HUES64 (cell line): ENCODE results near the gene HSD17B10.

Experiments used
- H3K27ac ChIP-seq: 2 replicates; pipeline ENCODE4 v1.7.0; 2013; ENCODE audit warnings: low read depth, low read length, inconsistent platforms
- H3K27me3 ChIP-seq: 2 replicates; pipeline ENCODE4 v1.6.1; 2013; ENCODE audit warnings: mild to moderate bottlenecking, low read length; ENCODE audit not compliant: insufficient read depth
- H3K36me3 ChIP-seq: 2 replicates; pipeline ENCODE4 v1.6.1; 2013; ENCODE audit warnings: mild to moderate bottlenecking, low read length; ENCODE audit not compliant: insufficient read depth
- H3K4me1 ChIP-seq: 2 replicates; pipeline ENCODE4 v1.6.1; 2013; ENCODE audit warnings: mild to moderate bottlenecking, low read length, moderate library complexity; ENCODE audit not compliant: insufficient read depth
- H3K4me3 ChIP-seq: 2 replicates; pipeline ENCODE4 v1.5.1; 2013; ENCODE audit warnings: mild to moderate bottlenecking, low read length, moderate library complexity
- H3K9ac ChIP-seq: 2 replicates; pipeline ENCODE4 v1.6.1; 2013; ENCODE audit warnings: mild to moderate bottlenecking, low read depth, low read length
- H3K9me3 ChIP-seq: 2 replicates; pipeline ENCODE4 v1.6.1; 2013; ENCODE audit warnings: low read depth, low read length; ENCODE audit not compliant: insufficient read depth
- WGBS: fragments of 150-250, 120-280 bp; methylation state at CpG from one replicate; pipeline ENCODE4 v1.1.7; 2013; ENCODE audit warnings: missing lambda C conversion rate; 5-methylcytosine and 5-hydroxymethylcytosine counted together

The HSD17B10 gene

DNA sequence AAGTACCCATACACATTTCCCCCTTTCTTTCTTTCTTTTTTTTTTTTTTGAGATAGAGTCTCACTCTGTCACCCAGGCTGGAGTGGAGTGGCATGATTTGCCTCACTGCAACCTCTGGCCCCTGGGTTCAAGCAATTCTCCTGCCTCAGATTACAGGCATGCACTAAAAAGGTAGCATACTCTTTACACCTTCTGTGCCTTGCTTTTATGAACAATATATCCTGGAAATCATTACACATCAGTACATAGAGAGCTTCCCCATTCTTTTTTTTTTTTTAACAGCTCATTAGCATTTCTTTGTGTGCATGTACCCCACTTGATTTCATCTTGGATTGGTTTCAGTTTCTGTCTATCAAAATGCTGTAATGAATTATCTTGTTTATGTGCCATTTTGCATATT, 18.6 kb upstream of the HSD17B10 start:
- H3K9ac ChIP-seq, result no peak overlapping the region
- no peak overlapping the region for H3K27ac ChIP-seq

GRCh38 chrX:53449632-53450031, 15.5 kb upstream of the HSD17B10 start:
- whole genome bisulfite sequencing, result 86% methylated on average over 2 of the region's 3 CpGs
- no peaks in the 10 kb centered on the region for H3K27me3 ChIP-seq
- H3K9me3 ChIP-seq, result no peaks in the 10 kb centered on the region
- no peaks in the 10 kb centered on the region for H3K36me3 ChIP-seq
- H3K4me3 ChIP-seq, result no peak overlapping the region
- no peak overlapping the region for H3K27ac ChIP-seq
- no peak overlapping the region for H3K9ac ChIP-seq
- H3K4me1 ChIP-seq, result no peaks in the 10 kb centered on the region

More for the DNA sequence above, 18.6 kb upstream of the HSD17B10 start:
- H3K4me3 ChIP-seq, result no peak overlapping the region
- no peaks in the 10 kb centered on the region for H3K9me3 ChIP-seq
- H3K4me1 ChIP-seq, result no peaks in the 10 kb centered on the region
- no peaks in the 10 kb centered on the region for H3K27me3 ChIP-seq
- no peaks in the 10 kb centered on the region for H3K36me3 ChIP-seq

- no peak overlapping the region for H3K4me3 ChIP-seq
- 96% methylated on average over 2 of the region's 2 CpGs for WGBS
- no peak overlapping the region for H3K9ac ChIP-seq
- no peaks in the 10 kb centered on the region for H3K27me3 ChIP-seq
- H3K9me3 ChIP-seq, result no peaks in the 10 kb centered on the region
- no peaks in the 10 kb centered on the region for H3K4me1 ChIP-seq
- H3K36me3 ChIP-seq, result no peaks in the 10 kb centered on the region
- H3K27ac ChIP-seq, result no peak overlapping the region
Measured at GRCh38 chrX:53447441-53447840, 13.3 kb upstream of the HSD17B10 start.

DNA sequence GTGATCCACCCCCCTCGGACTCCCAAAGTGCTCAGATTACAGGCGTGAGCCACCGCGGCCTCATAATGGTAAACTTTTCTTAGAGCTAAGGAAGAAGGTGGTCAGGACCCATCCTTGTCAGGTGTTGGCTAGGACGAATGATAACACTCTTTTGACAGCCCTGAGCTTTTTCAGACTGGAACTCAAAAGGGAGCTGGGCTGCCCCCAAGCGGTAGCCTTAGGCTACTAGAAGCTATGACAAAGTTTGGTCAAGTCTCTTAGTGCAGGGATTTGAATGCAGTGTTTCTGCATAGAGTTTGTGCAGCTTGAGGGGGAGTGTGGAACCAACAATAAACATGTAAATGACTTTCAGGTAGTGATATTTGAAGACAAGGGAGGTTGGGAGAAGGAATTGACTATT, 11.8 kb upstream of the HSD17B10 start:
- H3K27me3 ChIP-seq, result peaks cover 3% of the 10 kb centered on the region

DNA sequence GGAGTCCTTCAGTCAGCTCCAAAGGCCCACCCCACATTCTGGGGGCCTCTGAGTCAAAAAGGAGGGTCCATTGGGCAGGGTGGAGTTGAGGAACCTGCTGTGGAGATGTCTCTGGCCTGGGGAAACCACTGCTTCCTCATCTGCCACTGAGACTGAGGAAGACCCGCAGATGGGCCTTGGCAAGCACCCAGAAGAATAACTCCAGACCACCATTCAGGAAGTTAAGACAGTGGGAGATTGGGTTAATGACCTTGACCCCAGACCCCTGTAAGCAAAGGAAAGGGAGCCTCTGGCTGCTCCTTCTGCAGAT, 8.1 kb upstream of the HSD17B10 start:
- peak overlapping the region; percentile 64 for H3K4me3 ChIP-seq
- no peaks in the 10 kb centered on the region for H3K9me3 ChIP-seq
- H3K27me3 ChIP-seq, result peaks cover 17% of the 10 kb centered on the region
- H3K9ac ChIP-seq, result no peak overlapping the region
- WGBS, result 80% methylated on average over 1 of the region's 1 CpG
- H3K4me1 ChIP-seq, result no peaks in the 10 kb centered on the region
- H3K36me3 ChIP-seq, result no peaks in the 10 kb centered on the region
- no peak overlapping the region for H3K27ac ChIP-seq

More for the DNA sequence above, 11.8 kb upstream of the HSD17B10 start:
- no peaks in the 10 kb centered on the region for H3K36me3 ChIP-seq
- no peak overlapping the region for H3K4me3 ChIP-seq
- no peaks in the 10 kb centered on the region for H3K4me1 ChIP-seq
- no peak overlapping the region for H3K27ac ChIP-seq
- no peaks in the 10 kb centered on the region for H3K9me3 ChIP-seq
- no peak overlapping the region for H3K9ac ChIP-seq
- WGBS, result 17% methylated on average over 6 of the region's 6 CpGs

- Histone ChIP-seq H3K9ac (no peak overlapping the region), H3K36me3 (no peaks in the 10 kb centered on the region), H3K4me3 (peak overlapping the region; percentile 64), H3K27ac (no peak overlapping the region), H3K4me1 (no peaks in the 10 kb centered on the region), H3K9me3 (no peaks in the 10 kb centered on the region), H3K27me3 (peaks cover 17% of the 10 kb centered on the region)
- 12% methylated on average over 42 of the region's 44 CpGs for WGBS
Measured at GRCh38 chrX:53441531-53442321, 7.6 kb upstream of the HSD17B10 start.

DNA sequence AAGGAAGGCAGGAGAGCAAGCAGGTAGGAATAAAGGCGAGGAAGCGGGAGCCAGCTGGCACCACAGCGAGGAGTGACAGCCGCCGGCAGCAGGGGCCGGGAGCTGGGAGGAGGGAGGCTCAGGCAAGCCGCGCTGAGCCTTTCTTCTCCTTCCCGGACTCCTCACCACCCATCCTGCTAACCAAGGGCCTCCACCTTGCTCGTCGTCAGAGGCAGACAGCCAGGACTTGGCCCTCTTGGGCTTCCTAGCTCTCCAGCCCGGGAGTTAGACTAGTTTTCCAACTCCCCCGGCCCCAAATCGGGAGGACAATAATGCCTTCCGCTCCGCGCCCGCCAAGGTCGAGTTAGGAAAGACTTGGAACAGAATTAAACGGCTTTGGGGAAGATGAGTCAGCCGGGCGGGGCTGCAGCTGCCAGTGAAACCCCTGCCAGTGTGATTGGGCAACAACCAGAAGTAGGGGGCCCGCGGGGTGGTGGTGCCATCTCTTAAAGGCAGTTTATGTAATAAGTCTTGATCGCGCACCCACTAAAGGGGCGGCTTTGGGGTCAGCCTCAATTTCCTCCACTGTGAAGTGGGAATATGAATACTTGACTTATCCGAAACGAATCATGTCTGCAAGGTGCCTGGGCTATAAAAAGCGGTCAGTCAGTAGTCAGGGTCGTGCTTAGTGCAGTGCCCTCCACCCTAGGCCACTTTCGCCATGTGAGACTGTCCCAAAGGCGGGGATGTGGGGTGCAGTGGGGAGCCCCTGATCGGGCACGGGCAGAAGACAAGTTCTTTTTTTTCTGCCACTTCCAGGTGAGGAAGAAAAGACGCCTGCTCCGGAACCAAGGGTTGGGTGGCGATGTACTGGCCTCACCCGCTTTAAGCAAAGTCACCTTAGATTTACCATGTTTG, 6.7 kb upstream of the HSD17B10 start:
- H3K9ac ChIP-seq, result 0 out of 2 replicates have a peak overlapping the region, but pooled peaks have one; percentile 26
- no peaks in the 10 kb centered on the region for H3K36me3 ChIP-seq
- WGBS, result 15% methylated on average over 35 of the region's 39 CpGs
- H3K4me3 ChIP-seq, result peak overlapping the region; percentile 64
- no peaks in the 10 kb centered on the region for H3K9me3 ChIP-seq
- H3K4me1 ChIP-seq, result no peaks in the 10 kb centered on the region
- no peak overlapping the region for H3K27ac ChIP-seq
- H3K27me3 ChIP-seq, result peaks cover 17% of the 10 kb centered on the region

GRCh38 chrX:53440101-53440500, 5.9 kb upstream of the HSD17B10 start:
- no peak overlapping the region for H3K9ac ChIP-seq
- 95% methylated on average over 2 of the region's 5 CpGs for WGBS
- no peaks in the 10 kb centered on the region for H3K9me3 ChIP-seq
- H3K27ac ChIP-seq, result no peak overlapping the region
- H3K4me1 ChIP-seq, result no peaks in the 10 kb centered on the region
- peaks cover 17% of the 10 kb centered on the region for H3K27me3 ChIP-seq
- H3K4me3 ChIP-seq, result peak overlapping the region; percentile 64
- no peaks in the 10 kb centered on the region for H3K36me3 ChIP-seq

- Histone ChIP-seq H3K4me3 (no peak overlapping the region), H3K27me3 (peaks cover 17% of the 10 kb centered on the region), H3K9ac (no peak overlapping the region), H3K36me3 (no peaks in the 10 kb centered on the region), H3K4me1 (no peaks in the 10 kb centered on the region), H3K9me3 (no peaks in the 10 kb centered on the region), H3K27ac (no peak overlapping the region)
- WGBS, result 78% methylated on average over 1 of the region's 1 CpG
Measured at GRCh38 chrX:53438832-53439230, 4.7 kb upstream of the HSD17B10 start.

DNA sequence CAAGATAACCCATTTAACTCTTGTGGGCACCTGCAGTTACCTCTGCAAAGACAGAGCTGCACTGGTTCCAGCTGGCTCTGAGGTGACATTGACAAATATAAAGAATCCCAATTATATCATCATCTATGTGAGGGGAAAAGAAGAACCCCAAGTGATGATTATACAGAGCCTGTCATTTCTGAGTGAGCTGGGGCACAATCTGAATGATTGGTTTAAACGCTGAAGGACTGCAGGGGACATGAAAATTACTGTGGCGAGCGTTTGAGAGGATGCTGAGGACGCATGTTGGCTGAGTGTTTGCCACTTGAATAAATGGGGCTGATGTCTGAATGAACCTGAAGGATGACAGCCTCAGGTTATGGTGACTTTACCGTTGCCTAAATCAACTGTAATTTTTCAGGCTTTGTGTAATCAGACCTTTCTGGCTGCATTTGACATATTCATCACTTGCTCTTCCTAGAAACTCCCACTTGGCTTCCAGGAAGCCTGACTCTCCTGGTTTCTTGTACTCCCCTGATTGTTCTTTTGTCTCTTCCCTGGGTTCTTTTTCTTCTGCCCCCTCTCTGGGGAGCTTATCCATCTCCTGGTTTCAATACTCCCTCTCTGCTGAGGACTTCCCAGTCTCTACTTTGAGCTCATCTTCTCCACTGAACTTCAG, 4.1 kb upstream of the HSD17B10 start:
- Histone ChIP-seq H3K4me1 (no peaks in the 10 kb centered on the region), H3K9ac (no peak overlapping the region), H3K27me3 (peaks cover 17% of the 10 kb centered on the region), H3K27ac (no peak overlapping the region), H3K36me3 (no peaks in the 10 kb centered on the region), H3K4me3 (no peak overlapping the region), H3K9me3 (no peaks in the 10 kb centered on the region)
- WGBS, result 73% methylated on average over 5 of the region's 5 CpGs

DNA sequence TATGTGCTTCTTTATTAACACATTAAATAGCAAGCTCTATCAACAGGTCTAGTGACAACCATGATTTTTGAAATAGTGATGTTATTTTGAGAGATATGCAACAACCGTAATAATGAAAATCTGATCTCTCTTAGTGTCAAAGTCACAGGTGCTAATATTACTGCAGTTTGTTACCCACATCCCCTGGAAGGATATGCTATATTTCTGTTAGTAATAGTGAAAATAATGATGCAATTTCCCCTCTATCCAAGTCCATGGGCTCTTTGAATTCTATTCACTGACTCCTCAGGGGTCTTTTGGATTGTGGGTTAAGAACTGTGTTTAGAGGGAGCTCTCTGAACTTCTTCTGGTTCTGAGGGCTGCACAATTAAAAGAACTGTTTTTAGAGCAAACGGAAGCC, 3.0 kb upstream of the HSD17B10 start:
- Histone ChIP-seq H3K36me3 (peaks cover 2% of the 10 kb centered on the region), H3K9ac (no peak overlapping the region), H3K4me3 (no peak overlapping the region), H3K4me1 (no peaks in the 10 kb centered on the region), H3K27ac (no peak overlapping the region), H3K9me3 (no peaks in the 10 kb centered on the region), H3K27me3 (peaks cover 17% of the 10 kb centered on the region)
- WGBS, result 67% methylated on average over 2 of the region's 2 CpGs
